Endothelial cell of umbilical vein (primary cell): ENCODE measurements around the gene NMNAT3. TPM values are rescaled to one million over a fixed set of nuclear protein-coding genes. Genes with fewer than 3 reads are reported as not detected.

Experiments
- BruUV-seq: library from RNA; stranded (reverse); fragments of 400-500 nt; replicated peaks from 2 replicates; lab custom pipeline; 2021; lab: Mats Ljungman, UMichigan
- CTCF ChIA-PET: fragments of 300-600, 350-600 bp; sonication (Branson Sonifier 250); formaldehyde crosslinking; loops from one replicate; lab custom pipeline; 2021; ENCODE audit warnings: antibody characterized with exemption, inconsistent platforms; lab: Charles Lee
- POLR2A ChIA-PET: fragments of 300-600, 350-600 bp; sonication (Branson Sonifier 250); formaldehyde crosslinking; loops from one replicate; lab custom pipeline; 2021; ENCODE audit warnings: antibody characterized with exemption, inconsistent platforms; lab: Charles Lee
- DNase-seq: peaks from one replicate; pipeline ENCODE4 v3.0.0-alpha.2; 2011; ENCODE audit warnings: low read depth, low spot score
- FAIRE-seq: peaks from 2 replicates; lab custom pipeline; 2011; peaks lifted over from hg19 to GRCh38; lab: Jason Lieb, UNC
- H2AFZ ChIP-seq: 2 replicates; pipeline ENCODE4 v1.6.0; 2012; ENCODE audit warnings: low read depth, low read length, control low read depth, inconsistent platforms
- H3K27ac ChIP-seq: 2 replicates; pipeline ENCODE4 v1.5.1; 2011; ENCODE audit warnings: low read depth, mild to moderate bottlenecking, control low read depth, low read length, moderate library complexity; ENCODE audit not compliant: insufficient read depth
- H3K27me3 ChIP-seq, 2 experiments: 2 replicates each; pipeline versions ENCODE4 v1.6.0 to v1.6.1; 2011; ENCODE audit warnings: low read length in 2 of 2, mixed read lengths in 1 of 2; ENCODE audit not compliant: control insufficient read depth in 2 of 2, insufficient read depth in 2 of 2
- H3K36me3 ChIP-seq, 2 experiments: 2 replicates in 1 of 2; 3 replicates in 1 of 2; pipeline ENCODE4 v1.5.1; 2011; ENCODE audit warnings: low read length in 2 of 2, mild to moderate bottlenecking in 1 of 2, moderate library complexity in 1 of 2; ENCODE audit not compliant: control insufficient read depth in 2 of 2, insufficient read depth in 2 of 2; ENCODE audit errors: extremely low read depth in 1 of 2
- H3K4me1 ChIP-seq: 3 replicates; pipeline ENCODE4 v1.5.1; 2011; ENCODE audit warnings: mild to moderate bottlenecking, low read length; ENCODE audit not compliant: control insufficient read depth, insufficient read depth; ENCODE audit errors: extremely low read depth
- H3K4me2 ChIP-seq: 2 replicates; pipeline ENCODE4 v1.6.1; 2011; ENCODE audit warnings: low read length, control low read depth, mixed read lengths; ENCODE audit not compliant: insufficient read depth
- H3K4me3 ChIP-seq, 3 experiments: fragments of 200-600 bp in 1 of 3; sonication (generic), shearing (Covaris generic) in 1 of 3; replicated peaks in 1 of 3; 2 replicates each; pipeline ENCODE4 v1.5.1; 2011 to 2016; ENCODE audit warnings: control low read depth in 3 of 3, low read length in 3 of 3, mild to moderate bottlenecking in 2 of 3, inconsistent platforms in 1 of 3, low read depth in 1 of 3, moderate library complexity in 1 of 3; ENCODE audit not compliant: insufficient read depth in 1 of 3
- H3K79me2 ChIP-seq: 2 replicates; pipeline ENCODE4 v1.6.0; 2012; ENCODE audit warnings: low read length, inconsistent platforms; ENCODE audit not compliant: control insufficient read depth, insufficient read depth
- H3K9ac ChIP-seq: replicated peaks from 2 replicates; pipeline ENCODE3; 2011; ENCODE audit warnings: low read length, control low read depth; ENCODE audit not compliant: insufficient read depth; ENCODE audit errors: extremely low read depth
- H3K9me1 ChIP-seq: replicated peaks from 3 replicates; pipeline ENCODE4 v1.6.0; 2011; ENCODE audit warnings: mild to moderate bottlenecking, low read length; ENCODE audit not compliant: control insufficient read depth, insufficient read depth; ENCODE audit errors: extremely low read depth
- H3K9me3 ChIP-seq: replicated peaks from 2 replicates; pipeline ENCODE4 v1.5.1; 2012; ENCODE audit warnings: low read length, inconsistent platforms; ENCODE audit not compliant: control insufficient read depth, insufficient read depth
- H4K20me1 ChIP-seq: replicated peaks from 2 replicates; pipeline ENCODE3; 2011; ENCODE audit warnings: mild to moderate bottlenecking, low read length; ENCODE audit not compliant: control insufficient read depth, insufficient read depth; ENCODE audit errors: extremely low read depth
- EZH2 ChIP-seq: IDR thresholded peaks from 2 replicates; pipeline ENCODE4 v1.6.1; 2012; ENCODE audit warnings: borderline replicate concordance, low read depth, mild to moderate bottlenecking, moderate library complexity, low read length, inconsistent platforms; ENCODE audit not compliant: severe bottlenecking
- FOS ChIP-seq: IDR thresholded peaks from 2 replicates; pipeline ENCODE4 v1.6.1; 2011; ENCODE audit warnings: mild to moderate bottlenecking, low read length, moderate library complexity, borderline replicate concordance; ENCODE audit not compliant: insufficient read depth
- GATA2 ChIP-seq: IDR thresholded peaks from 2 replicates; pipeline ENCODE4 v1.7.0; 2011; ENCODE audit warnings: low read depth, mild to moderate bottlenecking, moderate library complexity, mixed read lengths, low read length; ENCODE audit not compliant: insufficient read length, insufficient read depth
- JUN ChIP-seq: IDR thresholded peaks from 2 replicates; pipeline ENCODE4 v1.6.1; 2011; ENCODE audit warnings: borderline replicate concordance, low read depth; ENCODE audit not compliant: insufficient read length, insufficient read depth
- MYC ChIP-seq: IDR thresholded peaks from one replicate; pipeline ENCODE4 v1.6.1; 2011; ENCODE audit warnings: mild to moderate bottlenecking, low read depth, low read length
- POLR2A ChIP-seq: IDR thresholded peaks from 2 replicates; pipeline ENCODE4 v1.6.1; 2012; ENCODE audit warnings: low read depth, mild to moderate bottlenecking, control low read depth, low read length
- POLR2AphosphoS5 ChIP-seq: IDR thresholded peaks from 2 replicates; pipeline ENCODE4 v1.6.1; 2012; ENCODE audit warnings: low read depth, mild to moderate bottlenecking, control low read depth, low read length, moderate library complexity; ENCODE audit not compliant: insufficient read depth
- dilution Hi-C: fragments of 300-500 bp; cut with MboI; formaldehyde crosslinking; loops from one replicate; pipeline ENCODE4 v1.15.0; 2019; ENCODE audit warnings: low sequenced_read_pairs; ENCODE audit not compliant: extremely low pct_ligation_motif_present
- intact Hi-C: fragments of 100-400 bp; cut with micrococcal nuclease; formaldehyde crosslinking; loops from one replicate; pipeline ENCODE4 v1.10.0; 2022
- polyA plus RNA-seq, 4 experiments: library from polyadenylated mRNA; depleted of rRNA in 3 of 4; stranded (reverse) in 3 of 4; unstranded in 1 of 4; fragments of >200 nt; gene quantifications; 2 replicates each; pipeline versions ENCODE4 v1.2.1 to v1.2.3, GENCODE V29; 2011 to 2012; ENCODE audit warnings: missing spikeins in 1 of 4
- total RNA-seq: library from RNA; stranded (reverse); gene quantifications from 2 replicates; pipeline ENCODE4 v1.2.3, GENCODE V29; 2021
- TF ChIP-seq, protein P1 (sequence below), 2 donors: IDR thresholded peaks; 1 replicate in 1 of 2; 2 replicates in 1 of 2; pipeline ENCODE4 v1.5.1; 2011; ENCODE audit warnings: low read length in 2 of 2, mild to moderate bottlenecking in 2 of 2, moderate library complexity in 2 of 2, control low read depth in 1 of 2, inconsistent platforms in 1 of 2, low read depth in 1 of 2; ENCODE audit not compliant: insufficient read depth in 1 of 2; ENCODE audit errors: extremely low read depth in 1 of 2
- TF ChIP-seq, protein P2 (sequence below): IDR thresholded peaks from 2 replicates; pipeline ENCODE4 v1.6.1; 2011; ENCODE audit not compliant: insufficient read depth, insufficient read length

NMNAT3 gene
- total and polyA plus RNA-seq, 2 donors (not counting 3 experiments of a cell fraction or from before 2014, with no cell fraction given), result 0.59 to 0.60 TPM

DNA sequence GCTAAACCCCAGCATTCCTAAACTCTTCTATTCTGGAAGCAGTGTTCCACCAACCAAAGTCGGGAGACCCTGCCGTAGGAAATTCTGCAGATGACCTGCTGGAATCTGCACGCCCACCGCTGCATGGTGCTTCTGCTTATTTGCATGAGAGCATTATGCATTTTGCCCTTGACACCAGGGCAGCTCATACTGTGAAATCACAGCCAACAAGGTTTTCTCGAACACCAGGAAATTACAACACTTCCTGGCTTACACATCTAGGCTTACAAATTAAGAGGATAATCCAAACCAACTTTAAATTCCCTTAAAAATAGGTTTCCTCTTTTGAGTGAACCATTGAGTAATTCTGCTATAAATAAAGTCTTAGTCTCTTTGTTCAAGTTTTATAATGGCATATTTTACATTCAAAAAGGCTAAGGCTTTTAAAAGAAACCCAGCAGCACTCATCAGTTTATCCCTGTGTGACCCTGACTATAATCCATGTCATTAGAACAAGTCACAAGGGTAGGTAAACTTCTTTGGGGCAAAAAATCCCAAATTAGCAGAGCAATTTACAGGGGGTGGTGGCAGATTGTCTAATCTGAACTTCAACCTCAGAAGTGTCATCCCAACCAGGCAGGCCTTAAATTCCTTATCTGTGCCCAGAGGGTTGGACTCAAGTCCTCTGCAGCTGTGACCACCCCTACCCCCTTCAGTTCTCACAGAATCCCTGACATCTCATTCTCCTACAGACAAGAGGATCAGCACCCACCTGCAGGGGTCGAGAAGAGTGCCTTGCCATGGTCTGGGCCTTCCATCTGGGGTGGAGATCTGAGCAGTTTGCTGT, 104.7 kb downstream of the NMNAT3 start:
- BruUV-seq, result no TSS peak

DNA sequence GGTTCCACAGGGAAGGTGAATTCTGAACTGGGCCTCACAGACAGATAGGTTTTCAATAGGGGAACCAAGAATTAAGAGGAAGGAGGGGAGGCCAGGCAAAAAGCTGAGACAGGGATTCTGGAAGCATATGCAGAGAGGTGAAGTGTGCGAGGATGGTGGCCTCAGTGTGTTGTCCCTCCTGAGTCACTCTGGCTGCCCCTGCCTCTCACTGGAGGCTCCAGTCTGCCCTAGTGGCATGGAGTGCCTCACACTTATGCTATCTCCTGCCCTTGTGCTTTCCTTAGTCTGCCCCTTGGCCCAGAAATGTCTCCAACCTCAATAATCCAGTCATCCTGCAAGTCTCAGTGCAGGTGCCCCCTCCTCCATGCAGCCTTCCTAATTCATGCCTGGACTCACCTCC, 106.1 kb downstream of the NMNAT3 start:
- ChIA-PET POLR2A (no interaction called here), CTCF (no interaction called here)
- DNase-seq (no peak), FAIRE-seq (no peak)
- Histone ChIP-seq H3K9ac (no peak overlapping the region), H4K20me1 (no peaks in the 10 kb centered on the region), H3K9me3 (no peaks in the 10 kb centered on the region), H3K79me2 (no peaks in the 10 kb centered on the region), H3K4me1 (no peaks in the 10 kb centered on the region), H3K9me1 (no peaks in the 10 kb centered on the region), H3K4me3 (no peak overlapping the region), H3K27me3 (no peaks in the 10 kb centered on the region), H2AFZ (no peak overlapping the region), H3K27ac (no peak overlapping the region), H3K4me2 (no peak overlapping the region), H3K36me3 (no peaks in the 10 kb centered on the region)
- no peak for TF ChIP-seq POLR2A
- TF ChIP-seq, protein P1, sequence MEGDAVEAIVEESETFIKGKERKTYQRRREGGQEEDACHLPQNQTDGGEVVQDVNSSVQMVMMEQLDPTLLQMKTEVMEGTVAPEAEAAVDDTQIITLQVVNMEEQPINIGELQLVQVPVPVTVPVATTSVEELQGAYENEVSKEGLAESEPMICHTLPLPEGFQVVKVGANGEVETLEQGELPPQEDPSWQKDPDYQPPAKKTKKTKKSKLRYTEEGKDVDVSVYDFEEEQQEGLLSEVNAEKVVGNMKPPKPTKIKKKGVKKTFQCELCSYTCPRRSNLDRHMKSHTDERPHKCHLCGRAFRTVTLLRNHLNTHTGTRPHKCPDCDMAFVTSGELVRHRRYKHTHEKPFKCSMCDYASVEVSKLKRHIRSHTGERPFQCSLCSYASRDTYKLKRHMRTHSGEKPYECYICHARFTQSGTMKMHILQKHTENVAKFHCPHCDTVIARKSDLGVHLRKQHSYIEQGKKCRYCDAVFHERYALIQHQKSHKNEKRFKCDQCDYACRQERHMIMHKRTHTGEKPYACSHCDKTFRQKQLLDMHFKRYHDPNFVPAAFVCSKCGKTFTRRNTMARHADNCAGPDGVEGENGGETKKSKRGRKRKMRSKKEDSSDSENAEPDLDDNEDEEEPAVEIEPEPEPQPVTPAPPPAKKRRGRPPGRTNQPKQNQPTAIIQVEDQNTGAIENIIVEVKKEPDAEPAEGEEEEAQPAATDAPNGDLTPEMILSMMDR (IDR thresholded peaks at IDR 0.05; ENCODE audit: extremely low read depth in 1 of 2, insufficient read depth in 1 of 2, low read depth in 1 of 2, low read length in 2 of 2), result no peak
- TF ChIP-seq EZH2, result no peak
- TF ChIP-seq JUN, result no peak
- no peak for TF ChIP-seq GATA2
- TF ChIP-seq FOS, result no peak
- no peak for TF ChIP-seq POLR2AphosphoS5
- TF ChIP-seq MYC, result no peak
- TF ChIP-seq, protein P2, sequence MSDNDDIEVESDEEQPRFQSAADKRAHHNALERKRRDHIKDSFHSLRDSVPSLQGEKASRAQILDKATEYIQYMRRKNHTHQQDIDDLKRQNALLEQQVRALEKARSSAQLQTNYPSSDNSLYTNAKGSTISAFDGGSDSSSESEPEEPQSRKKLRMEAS, result no peak
- dilution Hi-C loops, result no loop called here
- intact Hi-C loops, result no loop called here
- BruUV-seq, result no TSS peak

More for the DNA sequence above, 104.7 kb downstream of the NMNAT3 start:
- dilution Hi-C loops (no loop called here), intact Hi-C loops (no loop called here)
- ChIA-PET CTCF (no interaction called here), POLR2A (no interaction called here)
- Histone ChIP-seq H3K9ac (no peak overlapping the region), H3K4me2 (no peak overlapping the region), H3K4me3 (no peak overlapping the region), H3K9me3 (no peaks in the 10 kb centered on the region), H3K4me1 (no peaks in the 10 kb centered on the region), H3K9me1 (no peaks in the 10 kb centered on the region), H4K20me1 (no peaks in the 10 kb centered on the region), H3K27me3 (no peaks in the 10 kb centered on the region), H3K27ac (no peak overlapping the region), H3K79me2 (no peaks in the 10 kb centered on the region), H2AFZ (no peak overlapping the region), H3K36me3 (no peaks in the 10 kb centered on the region)
- TF ChIP-seq FOS, result no peak
- TF ChIP-seq, protein P2, result no peak
- no peak for TF ChIP-seq POLR2AphosphoS5
- no peak for TF ChIP-seq POLR2A
- FAIRE-seq, result no peak
- DNase-seq, result peak; percentile 21
